HG02759 (cell line): ENCODE results near the gene RTEL1.
"Not testable (repeated sequence)": the region's sequence is repeated elsewhere in the genome, so short reads cannot be mapped to it uniquely, and the experiment has no call there.

Experiments
- ATAC-seq: cut with Tn5 transposase; IDR thresholded peaks from one replicate; pipeline ENCODE4 v1.9.1; 2021; ENCODE audit warnings: mild to moderate bottlenecking, moderate library complexity; ENCODE audit not compliant: unreplicated experiment

The RTEL1 gene

GRCh38 chr20:63627129-63627750 is 30.9 kb upstream of the RTEL1 start:
- ATAC-seq, result peak; percentile 81

GRCh38 chr20:63627751-63628245 is 30.3 kb upstream of the RTEL1 start:
- ATAC-seq, result no peak

GRCh38 chr20:63628246-63628975 is 29.7 kb upstream of the RTEL1 start:
- no peak for ATAC-seq

GRCh38 chr20:63630956-63631355 is 27.2 kb upstream of the RTEL1 start:
- ATAC-seq, result not testable (repeated sequence)

- not testable (repeated sequence) for ATAC-seq
Observed at GRCh38 chr20:63631426-63631825, 26.7 kb upstream of the RTEL1 start.

- no peak for ATAC-seq
Observed at GRCh38 chr20:63633732-63634131, 24.4 kb upstream of the RTEL1 start.

GRCh38 chr20:63635431-63636141 is 22.5 kb upstream of the RTEL1 start:
- ATAC-seq, result peak; percentile 52

GRCh38 chr20:63636752-63637628 is 21.1 kb upstream of the RTEL1 start:
- ATAC-seq, result no peak

GRCh38 chr20:63639093-63639975 is 18.8 kb upstream of the RTEL1 start:
- no peak for ATAC-seq

- no peak for ATAC-seq
Observed at GRCh38 chr20:63640086-63640485, 18.0 kb upstream of the RTEL1 start.

- not testable (repeated sequence) for ATAC-seq
Observed at GRCh38 chr20:63640686-63641085, 17.4 kb upstream of the RTEL1 start.

GRCh38 chr20:63641146-63641791 is 16.8 kb upstream of the RTEL1 start:
- ATAC-seq, result peak; percentile 18

GRCh38 chr20:63641792-63642523 is 16.2 kb upstream of the RTEL1 start:
- ATAC-seq, result peak; percentile 79

- ATAC-seq, result no peak
Observed at GRCh38 chr20:63642527-63643247, 15.4 kb upstream of the RTEL1 start.

- no peak for ATAC-seq
Observed at GRCh38 chr20:63643499-63643898, 14.6 kb upstream of the RTEL1 start.

GRCh38 chr20:63643946-63644345 is 14.2 kb upstream of the RTEL1 start:
- no peak for ATAC-seq

- no peak for ATAC-seq
Observed at GRCh38 chr20:63645218-63645617, 12.9 kb upstream of the RTEL1 start.

GRCh38 chr20:63648190-63648589 is 9.9 kb upstream of the RTEL1 start:
- no peak for ATAC-seq
